Psoas muscle (tissue), 8 donors: Measurements from ENCODE around the gene MRPS17. TPM values are rescaled to one million over a fixed set of nuclear protein-coding genes. Genes with fewer than 3 reads are reported as not detected.

Source experiments
- ATAC-seq, 4 donors: fragments of 200-7000 bp; cut with Tn5 transposase; one replicate each; pipeline ENCODE4 v1.9.1; 2020; ENCODE audit warnings: moderate library complexity in 3 of 4, mild to moderate bottlenecking in 2 of 4
- DNase-seq, 2 donors: peaks; one replicate each; pipeline ENCODE4 v3.0.0-alpha.2; 2020
- H3K27ac ChIP-seq: fragments of 200-600 bp; one replicate; pipeline ENCODE4 v1.8.0; 2022
- H3K27me3 ChIP-seq, 3 donors: fragments of 200-600 bp in 1 of 3; one replicate each; pipeline versions ENCODE4 v1.6.1 to v1.8.0; 2013 to 2022; ENCODE audit warnings: low read length in 2 of 3, mild to moderate bottlenecking in 2 of 3, moderate library complexity in 1 of 3; ENCODE audit not compliant: insufficient read depth in 3 of 3
- H3K36me3 ChIP-seq, 2 donors: fragments of 200-600 bp in 1 of 2; one replicate each; pipeline versions ENCODE4 v1.6.1 to v1.8.0; 2013 to 2022; ENCODE audit warnings: low read depth in 1 of 2, mild to moderate bottlenecking in 1 of 2, moderate library complexity in 1 of 2; ENCODE audit not compliant: insufficient read depth in 1 of 2
- H3K4me1 ChIP-seq: fragments of 200-600 bp; one replicate; pipeline ENCODE4 v1.8.0; 2022
- H3K4me3 ChIP-seq: fragments of 200-600 bp; one replicate; pipeline ENCODE4 v1.8.0; 2022; ENCODE audit warnings: mild to moderate bottlenecking
- H3K9me3 ChIP-seq: fragments of 200-600 bp; one replicate; pipeline ENCODE4 v1.8.0; 2022
- CTCF ChIP-seq: fragments of 200-600 bp; IDR thresholded peaks from one replicate; pipeline ENCODE4 v1.8.0; 2022; ENCODE audit warnings: antibody characterized with exemption
- WGBS, 3 donors: extraction: QIAGEN DNeasy Blood & Tissue Kit; methylation state at CpG; one replicate each; pipeline versions ENCODE4 v1.1.6 to v1.1.7; 2013; 5-methylcytosine and 5-hydroxymethylcytosine counted together
- intact Hi-C, 2 donors: fragments of 100-400 bp; cut with DNase I; formaldehyde crosslinking; loops; one replicate each; pipeline versions ENCODE4 v1.11.0 to v1.14.2; 2022
- polyA plus RNA-seq, 3 donors: library from polyadenylated mRNA; stranded (reverse); fragments of 200-250 nt; gene quantifications; one replicate each; pipeline ENCODE4 v1.2.3, GENCODE V29; 2013
- total RNA-seq, 4 donors: library from RNA; stranded (reverse); fragmentation: NEBNext Ultra II Directional in 2 of 4; extraction: Animal tissue kit (Norgen Biotek cat#: 25700) in 2 of 4; gene quantifications; one replicate each; pipeline versions ENCODE4 v1.2.1 to v1.2.4, GENCODE V29; 2021 to 2023
- donor health status: healthy with polysubstance abuse.
- donor health status: DM: no; HTN: no; CAD: no; lungs with moderate emphysema.
- donor health status: Bipolar disorder and iron deficiency.
- donor health status: healthy.
- donor health status: DM: yes; HTN: yes; CAD: no.
- donor health status: DM: no; HTN: no; CAD: no.
- donor health status: DM: no; HTN: no; CAD: no.
- donor health status: DM: yes; HTN: yes; CAD: no.

MRPS17 gene
- total and polyA plus RNA-seq, 7 donors: 23.8 to 45.4 (median 29.8) TPM

GRCh38 chr7:55964261-55965099, 12.8 kb downstream of the MRPS17 start, which contains the start of gene NIPSNAP2:
Gene NIPSNAP2, plus strand, starts transcription at chr7:55964585. Its CDS starts 25 bp downstream, at chr7:55964610.
- Histone ChIP-seq H3K36me3 (no peaks in the 10 kb centered on the region), H3K4me3 (peak within 1 kb of the TSS; percentile 73), H3K27ac (peak within 1 kb of the TSS; percentile 89), H3K9me3 (no peaks in the 10 kb centered on the region), H3K27me3 (no peaks in the 10 kb centered on the region), H3K4me1 (peaks cover 35% of the 10 kb centered on the region)
- peak; percentile 83 for TF ChIP-seq CTCF
- 0 to 1% (median 1%) methylated on average over 52 to 105 of the region's 105 CpGs for WGBS, 3 donors
- intact Hi-C loops: loop anchor here (2.0 to 10.0 kb wide), 4 partner anchors 322 to 1207 kb away; partner anchors contain the start of genes LANCL2 (in 1 of the 2) and SEC61G (in 1 of the 2)
- ATAC-seq: peak; percentile 73 to 84 (median 82)
- DNase-seq: peak; percentile 90 to 91

GRCh38 chr7:55965100-55965470, 13.4 kb downstream of the MRPS17 start:
- Histone ChIP-seq H3K4me3 (peak overlapping the region; percentile 73), H3K36me3 (no peaks in the 10 kb centered on the region), H3K4me1 (peaks cover 37% of the 10 kb centered on the region), H3K9me3 (no peaks in the 10 kb centered on the region), H3K27me3 (no peaks in the 10 kb centered on the region), H3K27ac (peak overlapping the region; percentile 89)
- TF ChIP-seq CTCF: no peak
- no peak for DNase-seq
- ATAC-seq: no peak
- 0 to 2% (median 1%) methylated on average over 14 of the region's 14 CpGs for WGBS, 3 donors
- intact Hi-C loops: loop anchor here in 1 of 2 donors (2.0 to 10.0 kb wide), 2 partner anchors 324 to 600 kb away; partner anchors contain the start of gene LANCL2

GRCh38 chr7:55965805-55966421, 14.2 kb downstream of the MRPS17 start:
- peak; percentile 48 to 74 (median 67) for ATAC-seq

GRCh38 chr7:55966851-55967250, 15.2 kb downstream of the MRPS17 start:
- DNase-seq: peak; percentile 29 to 60
- no peaks in the 10 kb centered on the region for H3K36me3 ChIP-seq
- H3K9me3 ChIP-seq: no peaks in the 10 kb centered on the region
- TF ChIP-seq CTCF: no peak
- ATAC-seq: peak; percentile 29 to 48 (median 29)
- intact Hi-C loops: loop anchor here in 1 of 2 donors (10.0 kb wide), 1 partner anchor 602 kb away; the partner anchor contains the start of gene LANCL2
- H3K27me3 ChIP-seq: no peaks in the 10 kb centered on the region
- H3K4me3 ChIP-seq: peak overlapping the region; percentile 73
- peaks cover 49% of the 10 kb centered on the region for H3K4me1 ChIP-seq
- peak overlapping the region; percentile 89 for H3K27ac ChIP-seq
- 30 to 55% (median 47%) methylated on average over 6 of the region's 6 CpGs for WGBS, 3 donors

More at GRCh38 chr7:55965805-55966421, 14.2 kb downstream of the MRPS17 start:
- no peaks in the 10 kb centered on the region for H3K9me3 ChIP-seq
- H3K27me3 ChIP-seq: no peaks in the 10 kb centered on the region
- WGBS, 3 donors: 25 to 48% (median 29%) methylated on average over 13 of the region's 13 CpGs
- H3K36me3 ChIP-seq: no peaks in the 10 kb centered on the region
- intact Hi-C loops: loop anchor here in 1 of 2 donors (2.0 to 10.0 kb wide), 2 partner anchors 325 to 601 kb away; partner anchors contain the start of gene LANCL2
- H3K4me3 ChIP-seq: peak overlapping the region; percentile 73
- peak overlapping the region; percentile 89 for H3K27ac ChIP-seq
- DNase-seq: peak; percentile 55 to 83
- peaks cover 45% of the 10 kb centered on the region for H3K4me1 ChIP-seq
- no peak for TF ChIP-seq CTCF
